HG03520 (cell line): ENCODE data around the gene ULBP2.
"Not testable (repeated sequence)": the region's sequence is repeated elsewhere in the genome, so short reads cannot be mapped to it uniquely, and the experiment has no call there.

Experiments used
- ATAC-seq: cut with Tn5 transposase; IDR thresholded peaks from one replicate; pipeline ENCODE4 v1.9.1; 2021; ENCODE audit warnings: mild to moderate bottlenecking, moderate library complexity; ENCODE audit not compliant: unreplicated experiment

The ULBP2 gene

DNA sequence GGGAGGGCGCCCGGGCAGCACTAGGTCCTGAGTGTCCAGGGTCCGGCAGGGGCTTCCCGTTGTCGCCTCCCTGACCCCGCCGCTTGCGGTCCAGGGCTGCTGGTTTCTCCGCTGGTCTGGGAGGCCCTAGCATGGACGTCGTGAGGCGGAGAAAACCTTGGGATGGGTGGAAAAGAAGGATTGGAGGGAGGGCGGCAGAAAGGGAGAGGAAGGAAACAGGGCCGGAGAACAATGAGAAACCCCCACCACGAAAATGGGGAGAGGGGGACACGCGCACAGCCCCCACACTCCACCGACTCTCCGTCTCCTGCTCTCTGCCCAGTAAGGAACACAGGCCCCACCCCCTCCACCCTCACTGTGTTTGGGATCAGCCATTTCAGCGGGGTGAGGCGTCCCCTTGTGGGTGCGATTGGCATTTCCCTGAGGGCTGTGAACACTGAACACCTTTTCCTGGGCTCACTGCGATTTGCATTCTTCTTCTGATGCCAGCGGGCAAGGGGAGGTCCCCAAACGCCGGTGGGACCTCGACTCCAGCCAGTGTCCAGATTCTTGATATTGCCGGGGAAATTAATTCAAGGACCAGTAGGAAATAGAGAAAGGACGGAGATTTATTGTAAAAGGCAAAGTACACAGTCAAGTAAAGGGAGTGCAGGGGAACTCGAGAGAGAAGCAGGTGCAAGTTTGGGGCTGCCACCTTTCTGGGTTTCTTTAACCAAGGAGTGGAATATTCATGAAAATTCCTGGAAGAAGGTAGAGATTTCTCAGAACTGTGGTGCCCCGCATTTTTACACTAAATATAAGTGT is 15.6 kb upstream of the ULBP2 start:
- ATAC-seq, result no peak

DNA sequence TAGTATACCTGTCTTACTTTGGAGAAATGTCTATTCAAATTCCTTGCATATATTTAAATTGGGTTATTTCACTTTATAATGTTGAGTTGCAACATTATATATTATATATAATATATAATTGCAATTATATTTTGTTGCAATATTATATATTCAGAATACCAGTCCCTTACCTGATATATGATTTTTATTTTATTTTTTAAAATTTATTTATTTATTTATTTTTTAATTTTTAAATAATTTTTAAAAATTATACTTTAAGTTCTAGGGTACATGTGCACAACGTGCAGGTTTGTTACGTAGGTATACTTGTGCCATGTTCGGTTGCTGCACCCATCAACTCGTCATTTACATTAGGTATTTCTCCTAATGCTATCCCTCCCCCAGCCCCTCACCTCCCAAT is 14.8 kb upstream of the ULBP2 start:
- not testable (repeated sequence) for ATAC-seq

DNA sequence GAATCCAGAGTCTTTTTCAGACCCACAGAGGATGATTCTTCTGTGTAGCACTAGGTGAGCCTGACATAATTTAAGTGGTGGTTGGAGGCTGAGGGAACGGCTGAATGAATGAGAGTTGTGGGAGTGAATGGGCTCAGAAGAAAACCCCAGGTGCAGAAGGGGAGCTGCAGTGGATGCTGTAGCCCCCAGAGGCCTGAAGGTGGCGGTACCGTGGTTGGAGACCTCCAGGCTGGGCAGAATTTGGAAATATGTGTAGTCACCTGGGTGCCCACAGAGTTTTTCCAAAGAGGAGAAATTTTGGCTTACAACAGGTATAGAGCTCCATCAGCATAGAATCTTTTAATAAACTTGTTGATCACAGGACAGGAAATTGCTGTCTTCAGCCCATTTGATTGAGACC is 12.4 kb upstream of the ULBP2 start:
- ATAC-seq, result no peak

DNA sequence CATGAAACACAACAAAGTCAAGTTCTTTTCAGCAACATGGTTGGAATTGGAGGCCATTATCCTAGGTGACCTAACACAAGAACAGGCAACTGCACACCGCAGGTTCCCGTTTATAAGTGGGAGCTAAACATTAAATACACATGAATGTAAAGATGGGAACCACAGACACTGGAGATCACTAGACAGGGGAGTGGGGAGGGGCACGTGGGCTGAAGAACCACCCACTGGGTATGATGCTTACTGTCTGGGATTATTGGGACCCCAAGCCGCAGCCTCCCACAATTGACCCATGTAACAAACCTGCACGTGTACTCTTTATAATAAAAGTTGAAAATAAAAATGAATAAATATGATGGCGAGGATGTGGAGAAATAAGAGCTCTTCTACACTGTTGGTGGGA is 10.3 kb upstream of the ULBP2 start:
- no peak for ATAC-seq

DNA sequence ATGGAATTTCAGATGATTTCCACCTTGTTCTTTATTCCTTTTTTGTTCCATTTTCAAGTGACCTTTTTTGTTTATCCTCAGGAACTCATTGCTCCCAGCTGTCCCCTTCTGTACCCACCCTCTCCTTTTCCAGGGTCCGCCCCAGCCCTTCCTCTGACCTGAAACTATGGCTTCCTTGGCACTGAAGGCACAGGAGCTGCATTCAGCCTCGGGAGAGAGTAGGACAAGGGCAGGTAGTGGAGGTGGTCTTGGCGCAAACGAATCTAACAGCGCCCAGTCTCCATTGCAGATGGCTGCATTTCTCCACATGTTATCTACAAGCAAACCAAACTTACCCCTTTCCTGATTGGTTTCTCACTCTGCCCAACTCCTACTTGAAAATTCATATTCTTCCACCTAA is 8.8 kb upstream of the ULBP2 start:
- no peak for ATAC-seq

DNA sequence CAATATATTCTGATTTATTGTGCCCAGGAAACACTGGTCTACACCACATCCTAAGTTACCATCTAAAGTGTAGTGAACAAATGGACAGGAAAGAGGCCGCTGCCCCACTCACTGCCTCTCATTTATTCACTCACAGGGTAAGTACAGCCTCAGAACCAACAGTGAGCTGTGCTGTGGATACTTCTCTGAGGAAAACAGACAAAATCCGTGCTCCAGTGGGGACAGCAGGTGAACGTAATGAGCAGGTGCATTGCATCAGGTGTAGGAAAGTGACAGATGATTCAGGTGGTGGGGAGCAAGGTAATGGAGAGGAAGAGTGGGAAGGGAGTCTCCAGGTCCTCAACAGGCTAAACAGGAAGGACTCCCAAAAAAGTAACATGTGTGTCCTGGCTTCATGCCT is 8.4 kb upstream of the ULBP2 start:
- no peak for ATAC-seq

DNA sequence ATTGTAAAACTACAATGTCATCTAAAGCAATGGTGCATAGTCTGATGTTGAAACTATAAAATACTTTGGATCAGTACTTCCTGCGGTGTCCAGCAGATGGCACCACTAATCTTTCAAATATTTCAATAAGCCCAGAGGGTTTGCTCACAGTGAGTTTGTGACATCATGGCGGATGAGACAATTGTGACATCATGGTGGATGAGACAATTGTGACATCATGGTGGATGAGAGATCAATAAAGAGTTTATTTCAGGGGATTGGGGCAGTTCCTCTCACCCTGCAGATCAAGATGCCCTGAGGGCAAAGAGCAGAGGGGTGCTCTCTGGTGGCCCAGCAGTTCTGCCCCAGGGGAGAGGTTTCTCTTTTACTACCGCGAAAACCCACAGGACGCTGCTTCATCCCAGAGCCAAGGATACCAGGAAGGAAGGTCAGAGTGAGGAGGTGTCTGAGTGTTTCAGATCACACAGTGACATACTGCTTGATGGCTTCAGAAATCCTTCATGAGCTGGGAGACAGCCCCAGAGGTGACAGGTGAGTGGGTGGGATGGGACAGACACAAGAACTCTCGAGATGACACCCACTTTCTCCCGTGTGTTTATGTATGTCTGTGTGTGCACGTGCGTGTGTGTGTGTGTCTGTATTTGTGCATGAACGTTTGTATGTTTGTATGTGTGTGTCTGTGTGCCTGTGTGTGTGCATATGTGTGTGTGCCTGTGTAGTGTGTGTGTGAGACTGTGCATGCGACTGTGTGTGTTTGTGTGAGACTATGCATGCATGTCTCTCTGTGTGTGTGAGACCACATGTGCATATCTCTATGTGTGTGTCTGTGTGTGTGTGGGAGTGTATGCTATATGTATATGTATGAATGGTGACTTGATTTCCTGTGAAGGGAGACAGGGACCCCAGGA is 7.3 kb upstream of the ULBP2 start:
- no peak for ATAC-seq

DNA sequence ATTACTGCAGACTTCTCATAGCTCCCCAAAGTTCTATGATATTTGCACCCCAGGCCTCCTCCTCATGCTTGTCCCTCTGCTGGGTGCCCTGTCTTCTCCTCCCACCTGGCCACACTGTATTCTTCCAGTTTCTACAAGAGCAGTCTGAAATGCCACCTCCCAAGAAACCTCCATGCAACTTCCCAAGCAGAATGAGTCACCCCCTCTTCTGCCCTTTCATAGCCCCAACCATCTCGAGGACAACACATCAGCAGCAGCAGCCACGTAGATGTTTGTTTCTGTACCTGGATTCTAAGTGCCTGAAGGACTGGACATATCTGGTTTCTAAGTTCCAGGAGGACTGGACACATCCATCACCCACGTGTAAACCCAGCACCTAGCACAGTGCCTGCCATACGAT is 6.6 kb upstream of the ULBP2 start:
- ATAC-seq, result no peak

DNA sequence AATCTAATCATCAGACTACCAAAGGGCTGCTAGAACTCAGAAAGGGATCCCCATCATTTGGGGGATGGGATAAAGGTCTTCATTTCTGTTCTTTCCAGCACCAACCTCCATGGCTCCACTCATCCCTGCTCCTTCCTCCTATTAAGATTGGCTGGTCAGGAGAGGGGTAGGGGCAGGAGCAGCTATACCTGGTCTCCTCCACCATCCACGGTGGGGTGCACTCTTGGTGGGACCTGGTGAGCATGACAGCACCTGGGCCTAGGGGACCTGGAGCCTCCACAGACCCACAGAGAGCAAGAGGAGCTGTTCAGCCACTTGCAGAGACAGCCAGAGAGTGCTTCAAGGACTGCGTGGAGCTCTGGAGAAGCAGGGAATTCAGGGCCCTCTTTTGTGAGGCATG is 6.1 kb upstream of the ULBP2 start:
- no peak for ATAC-seq

DNA sequence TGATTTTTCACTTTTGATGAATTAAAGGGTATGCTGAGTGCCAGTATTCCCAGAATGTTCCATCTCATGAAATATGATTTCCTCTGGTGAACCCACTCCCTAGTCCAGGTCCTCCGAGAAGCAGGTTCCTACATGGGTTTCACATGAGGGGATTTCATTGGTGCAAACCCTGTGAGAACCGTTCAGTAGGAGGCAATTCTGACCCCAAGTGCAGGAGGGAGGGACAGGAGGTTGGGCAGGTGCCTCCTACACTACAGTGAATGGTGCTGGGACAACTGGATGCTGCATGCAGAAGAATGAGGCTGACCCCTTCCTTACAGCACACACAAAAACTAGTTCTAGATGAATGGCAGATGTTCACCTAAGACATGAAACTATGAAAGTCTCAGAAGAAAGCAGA is 5.1 kb upstream of the ULBP2 start:
- no peak for ATAC-seq

DNA sequence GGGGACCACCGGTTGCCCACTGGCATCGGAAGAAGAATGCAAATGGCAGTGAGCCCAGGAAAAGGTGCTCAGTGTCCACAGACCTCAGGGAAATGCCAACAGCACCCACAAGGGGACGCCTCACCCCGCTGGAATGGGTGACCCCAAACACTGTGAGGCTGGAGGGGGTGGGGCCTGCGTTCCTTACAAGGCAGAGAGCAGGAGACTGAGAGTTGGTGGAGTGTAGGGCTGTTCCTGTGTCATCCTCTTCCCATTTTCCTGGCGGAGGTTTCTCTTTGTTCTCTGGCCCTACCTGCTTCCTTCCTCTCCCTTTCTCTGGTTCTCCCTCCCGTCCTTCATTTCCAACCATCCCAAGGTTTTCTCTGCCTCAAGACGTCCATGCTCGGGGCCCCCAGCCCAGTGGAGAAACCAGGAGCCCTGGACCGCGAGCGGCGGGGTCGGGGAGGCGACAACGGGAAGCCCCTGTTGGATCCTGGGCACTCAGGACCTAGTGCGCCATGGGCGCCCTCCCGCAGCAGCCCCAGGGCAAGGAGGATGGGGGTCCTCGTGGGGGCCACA is 3.7 kb upstream of the ULBP2 start:
- not testable (repeated sequence) for ATAC-seq

DNA sequence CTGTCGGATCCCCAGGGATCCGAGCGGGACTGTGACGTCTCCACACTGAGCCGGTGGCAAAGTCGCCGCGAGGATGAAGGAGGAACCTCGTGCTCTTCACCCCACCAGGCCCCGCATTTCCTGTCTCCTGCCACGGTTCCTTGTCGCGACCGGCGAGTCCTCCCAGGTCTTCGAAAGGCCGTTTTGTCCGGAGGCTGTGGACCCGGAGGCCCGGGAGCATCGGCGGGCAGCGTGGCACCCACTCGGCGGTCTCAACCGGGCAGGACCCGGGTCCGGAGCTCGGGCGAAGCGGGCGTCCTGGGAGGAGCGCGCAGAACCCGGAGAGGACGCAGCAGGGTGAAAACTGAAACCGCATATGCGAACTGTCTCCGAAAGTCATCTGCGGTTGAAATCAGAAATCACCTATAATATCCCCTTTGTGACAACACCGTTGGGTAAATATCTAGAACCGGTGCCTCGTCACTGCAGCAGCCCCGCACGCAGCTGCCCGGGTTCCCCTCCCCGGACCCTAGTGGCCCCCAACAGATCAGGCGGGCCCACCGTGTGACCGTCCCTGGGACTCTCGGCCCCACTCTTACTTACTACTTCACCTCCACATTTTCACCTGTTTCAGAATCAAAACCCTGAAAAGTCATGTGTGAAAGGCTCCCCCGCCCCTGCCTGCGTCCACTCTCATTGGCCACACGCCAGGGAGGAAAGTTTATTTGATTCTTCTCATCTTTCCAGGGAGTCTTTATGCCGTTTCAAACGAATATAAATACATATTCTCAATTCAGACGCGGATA is 3.1 kb upstream of the ULBP2 start:
- ATAC-seq, result peak; percentile 77

DNA sequence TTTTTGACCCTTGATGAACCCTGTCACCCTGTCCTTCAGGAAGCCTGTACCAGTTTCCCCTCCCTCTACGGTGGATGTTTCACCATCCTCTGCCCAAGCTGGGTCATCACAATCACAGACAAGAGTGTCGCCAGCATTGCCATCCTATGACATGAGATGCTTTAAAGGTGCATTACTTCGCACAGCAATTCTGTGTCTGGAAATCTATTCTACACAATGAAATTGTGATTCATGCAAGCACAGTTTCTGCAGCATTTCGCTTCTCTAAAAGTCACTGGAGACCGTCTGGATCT is 2.5 kb upstream of the ULBP2 start:
- no peak for ATAC-seq

DNA sequence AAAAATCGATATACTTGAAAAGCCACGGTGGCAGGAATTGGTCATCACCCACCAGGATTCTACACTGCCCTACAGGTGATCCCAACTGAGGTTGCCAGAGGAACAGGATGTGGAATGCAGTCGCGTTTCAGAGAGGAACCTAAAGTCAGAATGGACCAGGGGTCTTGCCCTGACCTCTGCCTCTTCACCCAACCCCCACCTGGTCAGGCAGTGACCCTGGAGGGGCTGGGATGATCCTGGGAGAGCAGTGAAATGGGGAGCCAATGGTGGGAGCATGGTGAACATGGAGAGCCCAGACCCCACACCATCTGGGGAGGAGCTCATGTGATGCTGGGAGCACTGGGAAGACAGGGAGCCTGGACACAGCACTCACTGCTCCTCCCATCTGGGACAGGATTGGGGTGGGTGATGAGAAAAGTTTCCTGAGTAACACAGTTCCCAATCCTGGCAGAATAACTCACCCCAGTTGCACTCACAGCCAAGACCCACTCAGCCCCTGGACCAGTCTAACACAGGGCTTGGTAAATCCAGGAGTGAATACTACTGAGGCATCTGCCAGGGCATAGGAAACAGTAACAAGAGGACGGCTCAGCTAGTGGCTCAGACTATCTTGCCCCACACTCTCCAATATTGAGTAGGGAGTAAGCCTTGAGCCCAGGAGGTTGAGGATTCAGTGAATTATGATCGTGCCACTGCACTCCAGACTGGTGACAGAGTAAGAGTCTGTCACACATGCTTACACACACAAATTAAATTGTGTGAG is 1.7 kb upstream of the ULBP2 start:
- ATAC-seq, result no peak

DNA sequence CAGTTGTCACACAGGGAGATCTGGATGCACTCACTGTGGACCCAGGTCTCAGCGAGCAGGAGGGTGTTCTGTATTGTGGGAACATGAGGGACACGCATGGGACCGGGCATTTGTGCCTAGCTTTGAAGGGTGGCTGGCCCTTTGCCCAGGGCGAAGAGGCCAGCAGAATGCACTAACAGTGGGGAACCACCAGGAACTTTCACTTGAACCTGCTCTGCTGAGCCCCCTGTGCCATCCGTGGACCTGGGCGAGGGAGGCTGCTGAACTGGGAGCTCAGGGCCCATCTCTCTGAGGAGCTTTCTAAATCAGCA is 1.2 kb upstream of the ULBP2 start:
- ATAC-seq, result no peak

DNA sequence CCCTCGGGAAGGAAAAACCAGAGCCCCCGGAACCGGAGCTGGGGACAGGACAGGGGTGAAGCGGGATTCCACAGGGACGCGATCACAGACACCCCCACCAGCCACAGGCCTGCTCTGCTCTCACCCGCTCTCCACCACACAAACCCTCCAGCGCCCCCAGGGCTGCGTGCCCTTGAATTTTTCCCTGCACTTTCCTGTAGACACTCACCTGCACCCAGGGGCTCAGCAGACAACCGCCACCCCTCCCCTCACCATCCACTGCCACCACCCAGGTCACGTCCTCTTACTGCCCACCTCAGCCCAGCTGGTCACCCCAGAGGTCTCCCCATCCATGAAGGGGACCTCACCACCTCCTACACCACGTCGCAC is 631 bp downstream of the ULBP2 start:
- ATAC-seq, result no peak

DNA sequence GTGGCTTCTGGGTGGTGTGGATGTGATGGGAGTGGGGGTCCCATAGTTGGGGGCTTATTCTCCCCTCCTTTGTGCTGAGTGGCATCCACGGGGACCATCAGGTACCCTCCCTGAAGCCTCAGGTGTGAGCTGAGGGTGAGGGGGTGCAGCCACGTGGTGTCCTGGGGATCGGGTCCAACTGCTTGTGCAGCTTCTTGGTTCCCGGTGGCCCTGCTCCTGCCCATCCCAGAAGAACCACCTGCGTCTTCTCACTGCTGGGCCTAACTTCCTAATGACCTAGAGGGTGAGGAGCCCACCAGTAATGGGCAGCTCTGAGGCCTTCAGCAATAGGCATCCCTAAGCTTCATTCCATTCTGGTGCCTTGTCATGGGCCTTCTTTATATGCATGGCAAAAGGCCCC is 1.5 kb downstream of the ULBP2 start:
- not testable (repeated sequence) for ATAC-seq

DNA sequence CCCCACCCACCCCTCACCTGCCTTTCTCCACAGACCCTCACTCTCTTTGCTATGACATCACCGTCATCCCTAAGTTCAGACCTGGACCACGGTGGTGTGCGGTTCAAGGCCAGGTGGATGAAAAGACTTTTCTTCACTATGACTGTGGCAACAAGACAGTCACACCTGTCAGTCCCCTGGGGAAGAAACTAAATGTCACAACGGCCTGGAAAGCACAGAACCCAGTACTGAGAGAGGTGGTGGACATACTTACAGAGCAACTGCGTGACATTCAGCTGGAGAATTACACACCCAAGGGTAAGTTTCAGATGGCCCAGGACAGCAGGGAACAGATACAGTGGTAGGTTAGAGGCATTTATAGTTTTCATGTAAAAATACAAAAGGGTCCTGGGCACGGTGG is 3.5 kb downstream of the ULBP2 start:
- not testable (repeated sequence) for ATAC-seq

DNA sequence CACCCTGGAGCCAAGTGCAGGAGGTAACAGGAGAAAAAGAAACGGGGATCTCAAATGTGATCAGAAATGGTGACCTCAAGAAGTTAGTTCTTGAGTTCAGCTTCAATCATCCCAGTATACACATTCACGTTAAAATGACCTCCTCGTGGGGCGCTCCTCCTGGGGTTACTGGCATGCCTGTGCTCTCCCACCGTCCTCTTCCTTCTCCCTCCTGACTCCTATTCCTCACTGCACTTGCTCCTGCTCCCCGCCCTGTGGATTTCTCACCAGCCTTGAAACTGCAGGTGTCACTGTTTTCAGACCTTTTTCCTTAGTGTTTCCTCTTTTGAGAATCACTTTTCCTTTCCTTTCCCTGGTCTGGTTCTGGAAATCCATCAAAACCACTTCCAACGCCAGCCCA is 4.8 kb downstream of the ULBP2 start:
- ATAC-seq, result not testable (repeated sequence)

DNA sequence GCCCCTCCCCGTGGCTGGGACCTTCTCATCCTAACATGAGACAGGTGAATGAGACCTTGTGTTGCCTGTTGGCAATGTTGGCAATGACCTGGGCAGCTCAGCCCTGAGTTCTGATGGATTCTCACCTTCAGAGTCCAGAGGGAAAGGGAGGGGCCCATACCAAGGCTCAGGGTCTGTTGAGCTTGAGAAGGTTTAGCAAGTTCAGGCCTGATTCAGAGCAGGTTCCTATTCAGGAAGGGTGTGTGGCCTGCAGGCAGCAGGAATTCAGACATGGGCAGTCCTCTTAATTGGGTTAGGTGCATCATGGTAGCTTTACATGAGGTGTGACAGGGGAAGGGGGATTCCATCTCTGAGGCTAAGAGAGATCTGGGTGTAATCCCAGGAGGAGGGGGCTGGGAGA is 5.7 kb downstream of the ULBP2 start:
- not testable (repeated sequence) for ATAC-seq

DNA sequence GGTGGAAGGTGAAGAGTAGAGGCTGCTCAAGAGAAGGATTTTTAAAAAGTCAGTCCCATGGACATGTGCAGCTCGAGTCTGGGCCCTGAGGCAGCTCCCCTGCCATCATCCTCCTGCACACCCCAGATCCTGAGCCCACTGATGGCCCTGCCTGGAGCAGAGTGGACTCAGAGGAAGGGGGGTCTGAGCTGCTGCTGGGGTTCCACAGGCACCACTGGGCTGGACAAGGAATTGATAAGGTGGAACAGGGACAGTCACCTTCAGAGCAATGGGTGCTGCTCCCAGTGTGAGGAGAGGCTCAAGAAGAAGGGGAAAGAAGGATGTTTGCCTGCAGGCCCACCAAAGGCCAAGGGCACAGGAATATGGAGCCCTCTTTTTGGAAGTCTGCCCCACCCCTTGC is 6.2 kb downstream of the ULBP2 start:
- ATAC-seq, result no peak
